Measurements from ENCODE around the gene PADI4. TPM values are rescaled to one million over a fixed set of nuclear protein-coding genes. Genes with fewer than 3 reads are reported as not detected.
"Not testable (repeated sequence)": the region's sequence is repeated elsewhere in the genome, so short reads cannot be mapped to it uniquely, and the experiment has no call there.

PADI4 gene
- total and polyA plus RNA-seq, 4 experiments from 2014 or later: 0.08 to 0.14 TPM; not detected in 2

GRCh38 chr1:17345506-17345905 lies 37.5 kb downstream of the PADI4 start:
- H3K27me3 Mint-ChIP-seq; intact Hi-C loops (cut with micrococcal nuclease); POLR2A ChIA-PET (ENCODE audit: partially characterized antibody); H3K9me3 Mint-ChIP-seq; H3K27ac Mint-ChIP-seq; H3K4me1 ChIP-seq (ENCODE audit: insufficient read depth, low read length); H3K4me1 Mint-ChIP-seq; H3K9me3 ChIP-seq (ENCODE audit: control insufficient read depth in 1 of 2, low read length in 2 of 2); H3K4me3 ChIP-seq (ENCODE audit: low read length in 2 of 2); CTCF ChIA-PET (ENCODE audit: partially characterized antibody); H3K27me3 ChIP-seq (ENCODE audit: insufficient read depth, low read length); H3K36me3 ChIP-seq (ENCODE audit: insufficient read depth, low read length); DNase-seq; H3K4me3 Mint-ChIP-seq; H3K36me3 Mint-ChIP-seq; H3K27ac ChIP-seq (ENCODE audit: low read depth, low read length): not testable (repeated sequence)

- Histone ChIP-seq H3K27me3 (ENCODE audit: insufficient read depth, low read length) (no peaks in the 10 kb centered on the region), H3K4me1 (ENCODE audit: insufficient read depth, low read length) (no peaks in the 10 kb centered on the region), H3K36me3 (ENCODE audit: insufficient read depth, low read length) (no peaks in the 10 kb centered on the region), H3K9me3 (ENCODE audit: control insufficient read depth in 1 of 2, low read length in 2 of 2) (no peaks in the 10 kb centered on the region), H3K4me3 (ENCODE audit: low read length in 2 of 2) (no peak overlapping the region), H3K27ac (ENCODE audit: low read depth, low read length) (no peak overlapping the region)
- Mint-ChIP-seq H3K4me3 (no peak overlapping the region), H3K27ac (no peak overlapping the region), H3K36me3 (no peaks in the 10 kb centered on the region), H3K4me1 (peaks cover 0 to 2% (median 0%) of the 10 kb centered on the region in 4 donors), H3K27me3 (peaks cover 1 to 7% of the 10 kb centered on the region in 2 donors), H3K9me3 (peaks cover 0 to 9% (median 7%) of the 10 kb centered on the region in 8 donors)
- ChIA-PET CTCF (ENCODE audit: partially characterized antibody) (no interaction called here), POLR2A (ENCODE audit: partially characterized antibody) (no interaction called here)
- DNase-seq: no peak
- intact Hi-C loops (cut with micrococcal nuclease): no loop called here
Measured at GRCh38 chr1:17346046-17346789, 38.2 kb downstream of the PADI4 start.

DNA sequence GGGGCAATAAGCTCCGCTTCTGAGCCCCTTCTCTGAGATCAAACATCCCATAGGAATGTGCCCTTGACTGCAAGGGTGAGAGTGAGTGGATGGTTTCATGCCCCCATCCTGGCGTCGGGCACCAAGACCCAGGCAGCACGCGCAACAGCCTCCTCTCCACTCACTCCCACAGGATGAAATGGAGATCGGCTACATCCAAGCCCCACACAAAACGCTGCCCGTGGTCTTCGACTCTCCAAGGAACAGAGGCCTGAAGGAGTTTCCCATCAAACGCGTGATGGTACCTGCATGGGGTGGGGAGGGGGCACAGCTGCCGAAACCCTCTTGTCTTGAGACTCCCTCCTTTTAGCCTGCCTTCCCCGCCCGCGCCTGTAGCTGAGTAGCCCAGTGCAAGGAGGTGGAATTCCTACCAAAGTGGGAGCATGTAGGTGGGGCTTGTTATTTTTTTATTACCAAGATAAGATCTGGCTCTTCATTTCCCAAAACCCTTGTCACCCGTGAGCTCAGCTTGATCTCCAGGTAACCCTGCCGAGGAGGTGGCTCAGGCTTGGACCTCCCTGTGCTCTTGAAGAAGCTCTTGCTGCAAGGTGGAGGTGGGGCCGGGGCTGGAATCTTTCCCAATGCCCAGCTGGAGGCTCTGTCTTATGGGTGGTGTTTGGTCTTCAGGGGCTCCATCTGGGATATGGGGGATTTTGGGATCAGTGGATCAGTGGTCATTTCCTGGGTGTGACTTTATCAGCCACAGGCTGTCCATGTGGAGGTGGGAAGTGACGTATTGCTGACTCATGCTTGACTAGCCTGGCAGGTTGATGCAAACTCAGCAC lies 40.0 kb downstream of the PADI4 start:
- intact Hi-C loops (cut with micrococcal nuclease): no loop called here
- POLR2A ChIA-PET (ENCODE audit: partially characterized antibody): no interaction called here
- no peaks in the 10 kb centered on the region for H3K9me3 ChIP-seq (ENCODE audit: control insufficient read depth in 1 of 2, low read length in 2 of 2)
- Mint-ChIP-seq H3K36me3 (no peaks in the 10 kb centered on the region), H3K9me3 (peaks cover 0 to 9% (median 7%) of the 10 kb centered on the region in 8 donors), H3K27me3 (peaks cover 11 to 12% of the 10 kb centered on the region in 2 donors), H3K4me3 (no peak overlapping the region), H3K27ac (no peak overlapping the region), H3K4me1 (peaks cover 0 to 2% (median 0%) of the 10 kb centered on the region in 4 donors)
- DNase-seq: no peak
- H3K27me3 ChIP-seq (ENCODE audit: insufficient read depth, low read length): no peaks in the 10 kb centered on the region
- H3K4me1 ChIP-seq (ENCODE audit: insufficient read depth, low read length): no peaks in the 10 kb centered on the region
- H3K4me3 ChIP-seq (ENCODE audit: low read length in 2 of 2): no peak overlapping the region
- H3K36me3 ChIP-seq (ENCODE audit: insufficient read depth, low read length): no peaks in the 10 kb centered on the region
- CTCF ChIA-PET (ENCODE audit: partially characterized antibody): interaction anchor here (0.6 kb wide), 1 partner anchor 14 kb away, joined by 3 read pairs; no protein-coding TSS in a partner anchor
- H3K27ac ChIP-seq (ENCODE audit: low read depth, low read length): no peak overlapping the region

GRCh38 chr1:17348593-17349234 lies 40.7 kb downstream of the PADI4 start:
- no peaks in the 10 kb centered on the region for H3K4me1 ChIP-seq (ENCODE audit: insufficient read depth, low read length)
- no peaks in the 10 kb centered on the region for H3K36me3 ChIP-seq (ENCODE audit: insufficient read depth, low read length)
- no peaks in the 10 kb centered on the region for H3K27me3 ChIP-seq (ENCODE audit: insufficient read depth, low read length)
- H3K27ac Mint-ChIP-seq: no peak overlapping the region
- H3K27me3 Mint-ChIP-seq: peaks cover 11 to 14% of the 10 kb centered on the region in 2 donors
- H3K36me3 Mint-ChIP-seq: no peaks in the 10 kb centered on the region
- H3K4me3 Mint-ChIP-seq: no peak overlapping the region
- CTCF ChIA-PET (ENCODE audit: partially characterized antibody): no interaction called here
- no peak for DNase-seq
- no peak overlapping the region for H3K4me3 ChIP-seq (ENCODE audit: low read length in 2 of 2)
- intact Hi-C loops (cut with micrococcal nuclease): no loop called here
- no peaks in the 10 kb centered on the region for H3K9me3 ChIP-seq (ENCODE audit: control insufficient read depth in 1 of 2, low read length in 2 of 2)
- peaks cover 0 to 8% (median 5%) of the 10 kb centered on the region in 8 donors for H3K9me3 Mint-ChIP-seq
- H3K27ac ChIP-seq (ENCODE audit: low read depth, low read length): no peak overlapping the region
- POLR2A ChIA-PET (ENCODE audit: partially characterized antibody): no interaction called here
- H3K4me1 Mint-ChIP-seq: peaks cover 0 to 2% (median 0%) of the 10 kb centered on the region in 4 donors

GRCh38 chr1:17350083-17350482 lies 42.1 kb downstream of the PADI4 start:
- Mint-ChIP-seq H3K27ac (no peak overlapping the region), H3K27me3 (peaks cover 14% of the 10 kb centered on the region in 2 donors), H3K4me1 (peaks cover 0 to 2% (median 0%) of the 10 kb centered on the region in 4 donors), H3K36me3 (no peaks in the 10 kb centered on the region), H3K9me3 (peaks cover 0 to 7% (median 0%) of the 10 kb centered on the region in 8 donors), H3K4me3 (no peak overlapping the region)
- ChIA-PET POLR2A (ENCODE audit: partially characterized antibody) (no interaction called here), CTCF (ENCODE audit: partially characterized antibody) (no interaction called here)
- Histone ChIP-seq H3K9me3 (ENCODE audit: control insufficient read depth in 1 of 2, low read length in 2 of 2) (no peaks in the 10 kb centered on the region), H3K27me3 (ENCODE audit: insufficient read depth, low read length) (no peaks in the 10 kb centered on the region), H3K4me1 (ENCODE audit: insufficient read depth, low read length) (no peaks in the 10 kb centered on the region), H3K27ac (ENCODE audit: low read depth, low read length) (no peak overlapping the region), H3K4me3 (ENCODE audit: low read length in 2 of 2) (no peak overlapping the region), H3K36me3 (ENCODE audit: insufficient read depth, low read length) (no peaks in the 10 kb centered on the region)
- no peak for DNase-seq
- intact Hi-C loops (cut with micrococcal nuclease): no loop called here

- Histone ChIP-seq H3K4me3 (ENCODE audit: low read length in 2 of 2) (no peak overlapping the region), H3K36me3 (ENCODE audit: insufficient read depth, low read length) (no peaks in the 10 kb centered on the region), H3K4me1 (ENCODE audit: insufficient read depth, low read length) (no peaks in the 10 kb centered on the region), H3K9me3 (ENCODE audit: control insufficient read depth in 1 of 2, low read length in 2 of 2) (no peaks in the 10 kb centered on the region), H3K27me3 (ENCODE audit: insufficient read depth, low read length) (no peaks in the 10 kb centered on the region), H3K27ac (ENCODE audit: low read depth, low read length) (no peak overlapping the region)
- Mint-ChIP-seq H3K27ac (no peak overlapping the region), H3K27me3 (peaks cover 10 to 14% of the 10 kb centered on the region in 2 donors), H3K9me3 (peaks cover 0 to 3% (median 0%) of the 10 kb centered on the region in 8 donors), H3K36me3 (no peaks in the 10 kb centered on the region), H3K4me1 (peaks cover 0 to 2% (median 0%) of the 10 kb centered on the region in 4 donors), H3K4me3 (no peak overlapping the region)
- DNase-seq: no peak
- intact Hi-C loops (cut with micrococcal nuclease): no loop called here
- POLR2A ChIA-PET (ENCODE audit: partially characterized antibody): no interaction called here
- CTCF ChIA-PET (ENCODE audit: partially characterized antibody): no interaction called here
Measured at GRCh38 chr1:17350928-17351446, 43.0 kb downstream of the PADI4 start.
